ENCODE data around the gene ACOT8. TPM values are rescaled to one million over a fixed set of nuclear protein-coding genes. Genes with fewer than 3 reads are reported as not detected.

Gene ACOT8
- total RNA-seq, 4 donors from 2014 or later = 34.4 to 62.0 (median 44.3) TPM

GRCh38 chr20:45850926-45851325 is 6.3 kb downstream of the ACOT8 start:
- no peaks in the 10 kb centered on the region for H3K27me3 ChIP-seq
- no peak for TF ChIP-seq EP300 (IDR thresholded peaks at IDR 0.05)
- no peak for TF ChIP-seq CTCF (IDR thresholded peaks at IDR 0.05)
- TF ChIP-seq POLR2AphosphoS5 (IDR thresholded peaks at IDR 0.05) = no peak
- TF ChIP-seq POLR2A (IDR thresholded peaks at IDR 0.05) = no peak
- H3K36me3 ChIP-seq = peaks cover 51% of the 10 kb centered on the region
- no peaks in the 10 kb centered on the region for H3K9me3 ChIP-seq
- H3K4me1 ChIP-seq = peaks cover 13% of the 10 kb centered on the region
- no peak overlapping the region for H3K27ac ChIP-seq
- 100% methylated on average over 1 of the region's 1 CpG for WGBS
- no peak for DNase-seq (ENCODE audit: low spot score in 2 of 2)
- no peak overlapping the region for H3K4me3 ChIP-seq

DNA sequence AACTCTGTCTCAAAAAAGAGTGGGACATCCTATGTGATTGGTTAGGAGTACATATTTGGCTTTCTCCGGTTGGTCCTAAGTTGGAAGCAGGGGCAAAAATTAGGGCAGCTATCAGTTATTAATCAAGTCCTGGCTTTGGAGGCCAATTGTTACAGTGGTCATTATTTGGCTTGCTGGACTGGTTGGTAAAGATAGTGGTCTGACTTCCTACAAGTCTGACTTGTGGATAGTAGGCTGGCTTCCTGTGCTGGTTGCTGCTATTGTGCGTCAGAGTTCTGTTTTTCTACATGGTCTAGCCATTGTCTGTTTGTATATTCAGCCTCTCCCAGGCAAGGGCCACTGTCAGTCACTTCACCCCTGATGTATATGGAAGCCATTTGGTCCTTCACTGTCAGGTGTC is 7.0 kb downstream of the ACOT8 start:
- Histone ChIP-seq H3K4me1 (peaks cover 6% of the 10 kb centered on the region), H3K27ac (no peak overlapping the region), H3K4me3 (no peak overlapping the region), H3K36me3 (peaks cover 58% of the 10 kb centered on the region), H3K9me3 (no peaks in the 10 kb centered on the region), H3K27me3 (no peaks in the 10 kb centered on the region)
- no peak for DNase-seq (ENCODE audit: low spot score in 2 of 2)
- WGBS = 96% methylated on average over 2 of the region's 2 CpGs
- TF ChIP-seq EP300 (IDR thresholded peaks at IDR 0.05) = no peak
- TF ChIP-seq CTCF (IDR thresholded peaks at IDR 0.05) = no peak
- TF ChIP-seq POLR2AphosphoS5 (IDR thresholded peaks at IDR 0.05) = no peak
- no peak for TF ChIP-seq POLR2A (IDR thresholded peaks at IDR 0.05)

DNA sequence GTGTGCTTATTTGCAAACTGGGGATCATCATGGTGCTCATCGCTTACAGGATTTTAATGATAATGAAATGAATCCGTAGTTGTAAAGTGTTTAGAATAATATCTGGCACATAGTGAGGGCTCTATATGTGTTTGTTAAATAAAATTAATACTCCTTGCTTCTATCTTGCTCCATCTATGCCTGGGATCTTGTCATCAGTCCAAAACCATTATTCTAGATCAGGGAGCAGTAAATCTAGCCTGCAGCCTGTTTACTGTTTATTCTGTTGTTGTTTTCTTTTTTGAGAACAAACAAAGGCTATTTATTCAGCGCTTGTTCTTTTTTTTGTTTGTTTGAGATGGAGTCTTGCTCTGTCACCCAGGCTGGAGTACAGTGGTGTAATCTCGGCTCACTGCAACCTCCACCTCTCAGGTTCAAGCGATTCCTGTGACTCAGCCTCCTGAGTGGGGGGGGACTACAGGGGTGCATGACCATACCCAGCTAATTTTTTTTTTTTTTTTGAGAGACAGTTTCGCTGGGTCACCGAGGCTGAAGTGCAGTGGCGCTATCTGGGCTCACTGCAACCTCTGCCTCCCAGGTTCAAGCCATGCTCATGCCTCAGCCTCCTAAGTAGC is 8.1 kb downstream of the ACOT8 start:
- Histone ChIP-seq H3K4me3 (no peak overlapping the region), H3K27me3 (no peaks in the 10 kb centered on the region), H3K27ac (no peak overlapping the region), H3K9me3 (no peaks in the 10 kb centered on the region), H3K4me1 (no peaks in the 10 kb centered on the region), H3K36me3 (peaks cover 70% of the 10 kb centered on the region)
- DNase-seq (ENCODE audit: low spot score in 2 of 2) = no peak
- 94% methylated on average over 8 of the region's 8 CpGs for WGBS
- TF ChIP-seq CTCF (IDR thresholded peaks at IDR 0.05) = no peak
- no peak for TF ChIP-seq EP300 (IDR thresholded peaks at IDR 0.05)
- no peak for TF ChIP-seq POLR2A (IDR thresholded peaks at IDR 0.05)
- TF ChIP-seq POLR2AphosphoS5 (IDR thresholded peaks at IDR 0.05) = no peak

DNA sequence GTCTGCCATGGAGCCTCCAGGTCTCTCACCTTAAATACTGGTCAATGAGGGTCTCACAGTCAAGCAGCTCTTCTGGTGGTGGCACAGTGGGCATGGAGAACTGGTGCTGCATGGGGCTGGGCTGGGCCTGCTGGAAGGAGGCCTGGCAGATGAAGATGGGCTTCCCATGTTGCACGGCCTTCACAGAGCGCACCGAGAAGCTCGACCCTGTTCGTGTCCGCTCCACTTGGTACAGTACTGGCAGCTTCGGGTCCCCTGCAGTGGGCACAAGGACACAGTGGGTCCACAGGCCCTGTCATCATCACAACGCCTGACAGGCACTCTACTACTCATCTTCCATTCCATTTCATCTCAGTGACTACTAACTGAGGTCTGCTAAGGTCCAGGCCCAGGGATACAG is 8.8 kb downstream of the ACOT8 start:
- Histone ChIP-seq H3K9me3 (no peaks in the 10 kb centered on the region), H3K27me3 (no peaks in the 10 kb centered on the region), H3K4me3 (no peak overlapping the region), H3K27ac (no peak overlapping the region), H3K4me1 (no peaks in the 10 kb centered on the region), H3K36me3 (peaks cover 73% of the 10 kb centered on the region)
- TF ChIP-seq CTCF (IDR thresholded peaks at IDR 0.05) = no peak
- TF ChIP-seq EP300 (IDR thresholded peaks at IDR 0.05) = no peak
- TF ChIP-seq POLR2A (IDR thresholded peaks at IDR 0.05) = no peak
- TF ChIP-seq POLR2AphosphoS5 (IDR thresholded peaks at IDR 0.05) = no peak
- no peak for DNase-seq (ENCODE audit: low spot score in 2 of 2)
- 97% methylated on average over 7 of the region's 8 CpGs for WGBS

GRCh38 chr20:45845452-45845851 is 11.7 kb downstream of the ACOT8 start:
- Histone ChIP-seq H3K9me3 (no peaks in the 10 kb centered on the region), H3K4me1 (peaks cover 13% of the 10 kb centered on the region), H3K27me3 (no peaks in the 10 kb centered on the region), H3K27ac (no peak overlapping the region), H3K36me3 (peaks cover 96% of the 10 kb centered on the region), H3K4me3 (no peak overlapping the region)
- no peak for DNase-seq (ENCODE audit: low spot score in 2 of 2)
- no peak for TF ChIP-seq POLR2AphosphoS5 (IDR thresholded peaks at IDR 0.05)
- no peak for TF ChIP-seq POLR2A (IDR thresholded peaks at IDR 0.05)
- no peak for TF ChIP-seq CTCF (IDR thresholded peaks at IDR 0.05)
- no peak for TF ChIP-seq EP300 (IDR thresholded peaks at IDR 0.05)
